ENCODE data around the gene MED13L.

DNA sequence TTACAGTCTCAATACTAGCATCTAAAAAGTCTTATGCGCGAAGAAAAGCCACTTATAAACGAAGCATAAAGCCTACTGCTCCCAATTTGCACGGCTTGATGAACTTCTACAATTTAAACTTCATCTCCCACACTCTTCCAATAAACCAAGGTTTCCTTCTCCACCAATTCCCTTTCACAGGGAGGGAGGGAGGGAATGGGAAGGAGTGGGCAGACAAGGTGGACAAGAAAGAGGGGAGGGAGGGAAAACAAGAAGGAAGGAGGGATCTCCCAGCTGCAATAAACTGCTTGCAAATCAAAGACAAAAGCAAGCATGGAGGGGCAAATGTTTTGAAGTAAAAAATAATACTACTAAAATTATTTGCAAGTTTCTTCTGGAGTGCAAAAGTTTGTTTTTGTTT lies 64.5 kb downstream of the MED13L start:
- TF ChIP-seq, protein P1, sequence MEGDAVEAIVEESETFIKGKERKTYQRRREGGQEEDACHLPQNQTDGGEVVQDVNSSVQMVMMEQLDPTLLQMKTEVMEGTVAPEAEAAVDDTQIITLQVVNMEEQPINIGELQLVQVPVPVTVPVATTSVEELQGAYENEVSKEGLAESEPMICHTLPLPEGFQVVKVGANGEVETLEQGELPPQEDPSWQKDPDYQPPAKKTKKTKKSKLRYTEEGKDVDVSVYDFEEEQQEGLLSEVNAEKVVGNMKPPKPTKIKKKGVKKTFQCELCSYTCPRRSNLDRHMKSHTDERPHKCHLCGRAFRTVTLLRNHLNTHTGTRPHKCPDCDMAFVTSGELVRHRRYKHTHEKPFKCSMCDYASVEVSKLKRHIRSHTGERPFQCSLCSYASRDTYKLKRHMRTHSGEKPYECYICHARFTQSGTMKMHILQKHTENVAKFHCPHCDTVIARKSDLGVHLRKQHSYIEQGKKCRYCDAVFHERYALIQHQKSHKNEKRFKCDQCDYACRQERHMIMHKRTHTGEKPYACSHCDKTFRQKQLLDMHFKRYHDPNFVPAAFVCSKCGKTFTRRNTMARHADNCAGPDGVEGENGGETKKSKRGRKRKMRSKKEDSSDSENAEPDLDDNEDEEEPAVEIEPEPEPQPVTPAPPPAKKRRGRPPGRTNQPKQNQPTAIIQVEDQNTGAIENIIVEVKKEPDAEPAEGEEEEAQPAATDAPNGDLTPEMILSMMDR (conservative IDR thresholded peaks at IDR 0.05 in 1 of 2, IDR thresholded peaks at IDR 0.05 in 1 of 2; ENCODE audit: extremely low read depth in 1 of 2, insufficient read depth in 1 of 2, low read depth in 1 of 2, low read length in 2 of 2): no peak
- no peak for TF ChIP-seq EZH2 (IDR thresholded peaks at IDR 0.05; ENCODE audit: borderline replicate concordance, low read length)
